NCI-H82 treated with DMSO at 0.1 percent for 48 hours (cell line): Measurements from ENCODE around the gene ADGRG6.

ENCODE experiments used
- DNase-seq: peaks from one replicate; lab custom pipeline; 2025; ENCODE audit not compliant: unreplicated experiment; lab: John Stamatoyannopoulos, UW

The ADGRG6 gene

DNA sequence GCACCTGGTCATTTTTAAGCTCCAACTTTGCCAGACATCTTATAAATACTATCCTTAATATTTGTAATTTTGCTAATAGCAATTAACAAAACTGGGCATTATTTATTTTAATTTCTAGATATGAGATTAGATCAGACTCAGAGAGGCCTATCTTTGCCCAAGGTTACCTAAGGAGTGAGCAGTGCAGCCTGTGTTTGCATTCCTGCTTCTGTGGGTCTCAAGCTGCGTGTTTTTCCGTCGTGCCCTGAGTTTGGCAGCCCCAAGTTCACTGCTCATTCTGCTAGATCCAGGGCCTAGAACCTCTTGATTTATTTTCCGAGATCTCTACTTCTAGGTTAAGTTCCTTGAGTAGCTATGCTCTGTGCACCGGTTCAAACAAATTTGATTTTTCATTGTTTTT, 11.0 kb upstream of the ADGRG6 start:
- DNase-seq, result no peak

DNA sequence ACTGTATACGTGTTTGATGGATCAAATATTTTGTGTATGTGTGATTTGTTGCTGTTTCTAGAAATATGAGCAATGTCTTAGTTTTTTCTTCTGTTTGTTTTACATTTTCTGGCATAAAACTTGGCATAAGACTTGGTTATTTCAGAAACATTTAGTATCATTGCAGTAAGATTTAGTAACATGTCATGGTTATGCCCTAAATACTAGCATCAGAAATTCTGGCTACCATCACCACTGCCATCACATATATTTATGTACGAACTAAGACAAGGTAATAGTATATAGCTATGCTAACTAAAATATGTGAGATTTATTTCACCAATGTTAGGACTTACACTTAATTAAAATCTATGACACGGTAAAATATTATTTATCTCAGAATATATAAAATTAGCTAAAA, 10.3 kb upstream of the ADGRG6 start:
- DNase-seq, result no peak

DNA sequence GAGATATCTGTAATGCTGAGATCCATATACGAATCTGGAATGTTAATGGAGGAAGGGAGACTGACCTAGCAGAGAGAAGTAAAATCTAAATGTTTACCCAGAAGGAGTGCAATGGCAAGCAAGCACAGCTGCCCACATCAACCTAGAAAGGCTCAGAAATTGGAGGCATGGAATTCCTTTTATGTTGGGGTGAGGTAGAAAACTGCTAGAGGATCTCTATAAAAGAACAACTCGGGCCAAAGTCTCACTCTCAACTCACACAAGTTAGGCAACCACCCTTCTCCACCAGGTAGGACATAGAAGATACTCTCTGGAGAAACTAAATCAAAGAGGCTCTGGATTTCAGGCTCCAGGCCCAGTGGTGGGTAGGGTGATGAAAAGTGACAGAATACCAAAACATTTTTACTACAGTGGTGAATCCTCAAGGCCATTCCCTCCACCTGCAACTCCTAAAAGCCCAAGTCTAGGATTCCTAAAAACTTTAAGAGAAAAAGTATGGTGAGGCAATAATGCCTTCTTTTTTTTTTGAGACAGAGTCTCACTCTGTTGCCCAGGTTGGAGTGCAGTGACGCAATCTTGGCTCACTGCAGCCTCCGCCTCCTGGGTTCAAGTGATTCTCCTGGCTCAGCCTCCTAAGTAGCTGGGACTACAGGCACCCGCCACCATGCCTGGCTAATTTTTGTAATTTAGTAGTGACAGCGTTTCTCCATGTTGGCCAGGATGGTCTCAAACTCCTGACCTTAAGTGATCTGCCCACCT, 9.5 kb upstream of the ADGRG6 start:
- DNase-seq, result no peak

DNA sequence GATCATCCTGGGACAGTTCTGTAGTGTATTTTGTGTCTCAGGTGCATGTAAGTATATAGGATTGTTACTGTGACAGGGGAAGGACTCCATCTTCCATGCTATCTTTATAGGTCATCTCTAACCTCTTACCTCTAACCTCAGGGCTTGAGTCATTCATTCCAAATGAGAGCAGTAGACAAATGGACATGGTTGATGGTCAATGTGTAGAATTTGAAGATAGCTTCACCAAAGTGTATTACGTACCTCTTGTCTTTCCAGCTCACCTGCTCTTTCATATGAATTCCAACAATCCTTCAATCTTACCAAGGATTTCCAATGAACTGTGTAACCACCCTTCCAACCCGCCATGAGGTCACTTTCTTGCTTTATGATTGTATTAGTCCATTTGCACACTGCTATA, 8.7 kb upstream of the ADGRG6 start:
- no peak for DNase-seq

DNA sequence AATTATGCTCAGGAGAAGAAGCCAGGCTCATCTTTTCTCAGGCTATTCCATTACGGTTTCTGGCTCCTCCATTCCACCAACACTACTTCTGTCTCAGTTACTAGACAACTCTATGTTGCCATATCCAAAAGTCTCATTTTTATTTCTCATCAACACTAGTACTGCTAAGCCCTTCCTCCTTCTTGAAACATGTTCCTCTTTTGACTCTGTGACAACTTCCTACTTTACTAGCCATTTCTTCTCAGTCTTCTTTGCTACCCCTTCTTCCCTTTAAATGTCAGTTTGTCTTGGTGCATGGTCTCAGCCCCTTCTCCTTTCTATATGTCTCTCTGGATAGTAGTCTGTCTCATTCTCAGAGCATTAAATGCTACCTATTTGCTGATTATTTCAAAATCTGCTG, 7.1 kb upstream of the ADGRG6 start:
- no peak for DNase-seq

DNA sequence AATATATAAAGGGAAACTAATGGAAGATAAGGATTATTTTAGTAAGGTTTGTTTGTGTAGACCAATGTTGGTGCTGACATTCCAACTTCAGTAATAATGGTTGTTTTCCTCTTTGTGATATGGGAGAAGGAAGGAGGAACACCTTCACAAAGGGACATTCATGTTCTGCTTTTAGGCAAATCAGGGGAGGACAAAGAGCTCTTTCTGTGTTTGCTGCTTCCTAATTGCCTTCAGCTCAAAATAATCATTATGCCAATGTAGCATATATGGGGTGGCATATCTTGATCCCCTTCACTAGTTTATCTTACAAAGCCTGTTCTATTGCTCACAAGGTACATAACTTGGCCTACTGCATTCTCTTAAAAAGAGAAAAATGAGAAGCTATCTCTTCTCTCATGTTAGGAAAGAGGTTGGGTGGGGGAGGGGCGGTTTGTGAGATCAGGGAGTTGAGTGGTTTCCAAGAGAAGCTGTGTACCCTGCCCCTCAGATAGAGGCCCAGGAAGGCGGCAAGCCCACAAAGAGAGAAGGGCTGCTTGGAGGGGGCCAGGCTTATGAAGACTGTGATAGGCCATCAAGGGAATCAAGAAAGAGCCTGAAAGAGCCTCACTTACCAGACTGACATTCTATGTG, 4.7 kb upstream of the ADGRG6 start:
- DNase-seq, result no peak

DNA sequence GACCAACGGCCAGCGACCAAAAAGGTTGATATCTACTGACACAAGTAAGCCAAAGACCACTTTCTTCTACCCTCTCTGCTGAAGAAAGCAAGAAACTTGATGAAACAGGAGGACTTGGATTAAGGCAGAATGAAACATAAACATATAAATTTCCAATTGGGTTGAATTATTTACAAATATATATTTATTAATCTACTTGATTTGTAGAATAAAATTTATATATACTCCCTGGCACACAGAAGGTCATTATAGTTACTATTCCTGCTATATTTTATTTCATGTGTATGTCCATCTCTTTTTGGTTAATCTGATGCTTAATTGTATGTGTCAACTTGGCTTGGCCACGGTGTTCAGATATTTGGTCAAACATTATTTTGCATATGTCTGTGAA, 4.2 kb upstream of the ADGRG6 start:
- no peak for DNase-seq

DNA sequence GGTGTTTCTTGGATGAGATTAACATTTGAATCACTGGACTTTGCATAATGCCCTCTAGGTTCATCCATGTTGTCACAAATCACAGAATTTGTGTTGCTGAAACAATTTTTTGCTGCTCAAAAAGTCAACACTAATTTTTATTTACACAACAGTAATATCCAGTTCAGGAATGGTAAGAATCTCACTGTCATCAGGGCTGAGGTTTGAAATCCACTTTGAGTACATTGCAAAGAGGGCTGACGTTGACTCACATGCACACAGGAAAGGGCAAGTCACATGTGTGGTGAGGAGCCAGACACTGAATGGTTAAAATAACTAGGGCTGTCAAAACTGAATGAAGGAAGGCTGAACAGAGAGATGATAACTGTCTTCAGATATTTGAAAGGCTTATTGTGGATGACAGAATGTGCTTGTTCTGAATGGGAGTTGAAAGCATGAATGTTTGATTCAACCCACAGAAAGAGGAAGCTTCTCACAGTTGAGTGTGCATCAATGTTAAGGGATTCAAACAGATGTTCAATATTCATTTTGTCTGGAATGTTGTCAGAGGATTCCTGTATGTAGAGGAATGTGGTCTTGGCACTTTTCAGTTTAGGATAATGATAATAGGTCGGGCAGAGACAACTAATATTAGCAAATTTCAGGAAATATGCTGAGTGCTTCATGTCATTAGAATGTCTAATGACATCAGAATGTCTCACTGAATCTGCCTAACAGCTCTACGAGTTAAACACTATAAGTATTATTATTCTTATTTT, 3.6 kb upstream of the ADGRG6 start:
- no peak for DNase-seq

DNA sequence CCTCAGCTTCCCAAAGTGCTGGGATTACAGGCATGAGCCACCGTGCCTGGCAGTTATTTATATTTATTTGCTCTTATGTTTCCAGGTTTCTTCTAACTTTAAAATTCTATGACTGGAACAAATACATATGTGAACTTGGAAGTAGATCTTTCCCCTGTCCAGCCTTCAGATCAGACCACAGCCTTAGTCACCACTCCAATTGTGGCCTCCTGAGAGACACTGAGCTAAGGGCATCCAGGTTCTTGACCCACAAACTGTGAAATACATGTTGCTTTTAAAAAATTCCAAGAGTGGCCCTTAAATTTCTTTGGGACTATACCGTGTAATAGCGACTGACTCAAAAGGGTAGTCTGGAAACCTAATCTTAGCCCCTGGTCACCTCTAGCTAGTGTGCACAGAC, 1.5 kb upstream of the ADGRG6 start:
- no peak for DNase-seq

DNA sequence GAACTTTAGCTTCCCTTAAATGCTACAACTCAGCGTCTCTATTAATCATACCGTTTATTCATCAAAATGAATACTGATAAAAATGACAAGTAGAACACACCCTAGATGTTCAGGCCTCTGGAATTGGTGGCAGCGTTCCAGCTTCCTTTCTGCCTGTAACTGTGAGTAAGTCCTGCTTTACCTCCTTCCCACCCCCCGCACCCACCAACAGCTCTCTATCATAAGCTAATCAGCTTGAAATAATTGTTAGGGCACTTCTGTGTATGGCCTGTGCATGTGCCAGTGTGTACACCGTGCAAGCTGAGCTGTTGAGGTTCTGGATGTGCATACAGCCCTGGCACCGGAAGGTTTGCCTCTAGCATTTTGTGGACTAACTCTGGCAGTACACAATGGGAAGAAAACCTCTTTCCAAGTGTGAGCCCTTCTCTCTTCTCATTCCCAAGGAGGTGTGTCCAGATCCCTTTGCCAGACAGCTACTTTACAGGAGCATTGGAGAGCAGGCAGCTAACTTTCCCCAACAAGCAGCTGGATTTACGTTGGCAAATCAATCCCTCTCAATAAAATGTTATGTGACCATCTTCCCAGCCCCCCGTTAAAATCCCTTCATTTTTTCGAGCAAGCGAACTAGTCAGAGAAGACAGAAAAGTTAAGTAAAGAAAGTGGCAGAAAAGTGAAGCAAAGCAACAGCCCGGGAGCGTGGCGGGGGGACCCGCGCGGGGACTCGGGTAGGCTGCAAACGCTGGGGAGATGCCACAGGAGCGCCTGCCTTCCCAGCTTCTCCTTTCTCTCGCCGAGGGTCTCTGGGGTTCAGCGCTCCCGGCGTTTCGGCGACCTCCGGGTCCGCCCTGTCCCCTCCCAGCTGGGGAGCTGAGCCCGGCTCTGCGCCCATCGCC, 803 bp upstream of the ADGRG6 start:
- no peak for DNase-seq

DNA sequence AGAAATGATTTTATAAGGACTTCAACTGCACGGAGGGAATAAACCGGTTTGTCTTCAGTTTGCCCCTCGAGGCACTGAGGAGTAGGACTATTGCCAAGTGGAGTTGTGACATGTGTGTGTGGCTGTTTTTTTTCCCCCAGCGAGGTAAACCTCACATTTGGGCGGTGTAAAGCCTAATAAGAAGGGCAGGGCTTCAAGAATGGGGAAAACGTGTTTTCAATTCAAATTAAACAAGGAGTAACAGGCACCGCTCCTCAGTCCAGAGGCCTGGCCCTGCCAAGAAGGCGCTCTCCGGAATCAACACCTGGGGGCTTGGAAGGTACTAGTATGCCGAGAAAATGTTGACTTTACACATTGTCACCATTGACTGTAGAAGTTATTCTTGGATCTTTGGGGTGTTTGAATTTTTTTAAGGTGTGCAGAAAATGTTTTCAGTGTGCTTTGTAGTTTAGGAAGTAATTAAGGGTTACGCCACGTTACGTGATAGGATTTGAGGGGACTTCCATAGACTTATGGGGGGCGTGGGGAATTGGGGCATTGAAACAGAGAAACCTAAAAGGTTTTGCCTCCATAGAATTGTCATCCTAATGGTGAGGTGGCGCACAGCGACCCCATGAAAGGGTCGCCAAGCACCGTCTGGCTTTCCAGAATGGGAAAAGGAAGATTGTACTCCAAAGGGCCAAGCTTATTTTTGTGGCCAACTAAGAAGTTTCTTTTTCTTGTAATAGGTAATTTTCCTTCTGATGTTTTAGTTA, 791 bp downstream of the ADGRG6 start:
- DNase-seq, result no peak

DNA sequence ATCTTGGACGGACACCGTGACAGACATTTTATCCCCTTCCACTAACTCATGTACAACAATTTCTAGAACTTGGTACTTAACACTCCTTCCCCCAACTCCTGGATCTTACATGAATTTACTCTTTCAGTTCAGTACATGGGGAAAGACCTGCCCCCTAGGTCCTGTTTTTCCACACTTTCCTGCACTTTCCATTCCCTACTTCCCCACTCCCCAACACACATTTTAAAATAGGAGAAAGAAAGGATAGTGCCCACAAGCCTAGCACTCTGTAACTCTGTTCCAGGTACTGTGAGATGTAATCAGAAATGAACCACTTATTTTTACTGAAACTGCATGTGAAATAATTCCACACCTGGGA, 1.3 kb downstream of the ADGRG6 start:
- DNase-seq, result no peak

DNA sequence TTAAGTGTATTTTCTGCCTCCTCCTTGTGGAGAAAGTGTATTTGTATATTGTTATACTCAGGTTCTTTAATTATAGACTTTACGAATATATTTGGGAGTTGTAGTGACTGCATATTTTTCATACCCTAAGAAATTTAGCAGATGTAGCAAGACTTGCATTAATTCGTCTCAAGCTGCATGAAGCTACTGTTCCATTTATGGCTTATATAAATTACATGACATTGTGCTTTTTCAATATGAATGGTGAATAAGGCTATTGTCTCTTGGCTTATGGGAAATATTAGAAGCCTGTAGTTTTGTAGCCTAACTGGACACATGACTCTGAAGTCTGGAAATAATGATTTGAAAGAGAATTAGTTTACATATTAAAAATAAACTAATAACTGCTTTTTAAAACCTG, 2.4 kb downstream of the ADGRG6 start:
- DNase-seq, result no peak

DNA sequence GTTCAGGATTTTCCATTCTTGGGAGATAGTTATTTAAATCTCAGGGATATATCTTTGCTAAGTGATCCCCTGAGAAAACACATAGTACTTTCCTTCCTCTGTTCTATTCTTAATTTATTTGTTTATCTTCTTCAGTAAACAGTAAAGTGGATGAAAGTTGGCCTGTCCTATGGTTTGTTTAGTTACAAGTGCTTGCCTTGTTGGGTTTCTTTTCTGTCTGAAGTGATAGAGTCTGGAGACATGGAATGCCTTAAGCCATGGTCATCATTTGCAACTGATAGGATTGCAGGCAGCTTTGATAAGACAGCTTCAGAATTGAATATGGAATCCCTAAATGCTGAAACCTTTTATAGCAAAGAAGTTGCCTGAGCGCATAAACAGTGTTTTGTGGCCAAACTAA, 4.9 kb downstream of the ADGRG6 start:
- no peak for DNase-seq

DNA sequence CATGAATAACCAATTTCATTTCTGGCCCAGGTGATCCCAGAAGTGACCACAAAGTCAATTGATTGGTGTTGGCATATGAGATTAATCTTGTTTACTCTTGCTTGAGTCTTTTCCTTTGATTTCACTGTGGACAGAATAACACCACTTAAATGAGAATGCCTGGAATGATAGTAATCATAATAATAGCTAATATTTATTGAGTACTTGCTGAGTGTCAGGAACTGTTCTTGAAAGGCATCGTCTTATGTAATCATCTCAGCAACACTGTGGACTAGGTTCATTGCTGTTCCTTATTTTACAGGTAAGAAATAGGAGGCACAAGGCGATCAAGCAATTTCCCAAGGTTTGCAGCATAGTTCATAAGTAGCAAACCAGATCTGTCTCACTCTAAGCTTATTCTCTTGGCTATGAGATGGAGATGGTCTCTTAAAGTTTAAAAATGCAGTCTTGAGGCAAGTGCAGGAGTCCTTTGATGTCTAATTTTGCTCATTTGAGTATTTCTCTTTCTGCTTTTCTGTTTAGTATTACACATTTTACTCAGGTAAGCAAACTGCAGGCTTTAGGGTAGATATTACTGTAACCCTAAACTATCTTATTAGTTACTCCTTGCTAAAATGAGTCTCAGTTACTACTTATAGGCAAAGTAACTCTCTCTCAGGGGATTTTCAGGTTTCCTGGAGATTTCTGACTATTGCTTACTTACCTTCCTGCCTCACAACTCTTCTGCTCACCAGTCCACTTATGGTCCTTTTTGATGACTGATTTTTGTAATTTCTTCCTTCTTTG, 6.3 kb downstream of the ADGRG6 start:
- no peak for DNase-seq

DNA sequence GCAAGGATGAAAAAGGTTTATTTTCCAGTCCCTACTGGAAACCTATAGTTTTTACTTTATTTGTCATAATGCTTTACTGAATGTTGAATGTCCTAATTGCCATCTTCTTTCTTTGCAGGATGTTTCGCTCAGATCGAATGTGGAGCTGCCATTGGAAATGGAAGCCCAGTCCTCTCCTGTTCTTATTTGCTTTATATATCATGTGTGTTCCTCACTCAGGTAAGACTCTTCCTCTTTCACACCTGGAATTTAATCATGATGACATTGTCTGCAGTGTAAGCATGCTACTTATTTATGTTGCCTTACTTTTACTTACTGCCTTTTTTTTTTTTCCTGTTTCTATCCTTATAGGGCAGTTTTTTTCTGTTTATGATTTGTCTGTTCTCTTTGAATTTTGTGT, 7.6 kb downstream of the ADGRG6 start:
- DNase-seq, result no peak

DNA sequence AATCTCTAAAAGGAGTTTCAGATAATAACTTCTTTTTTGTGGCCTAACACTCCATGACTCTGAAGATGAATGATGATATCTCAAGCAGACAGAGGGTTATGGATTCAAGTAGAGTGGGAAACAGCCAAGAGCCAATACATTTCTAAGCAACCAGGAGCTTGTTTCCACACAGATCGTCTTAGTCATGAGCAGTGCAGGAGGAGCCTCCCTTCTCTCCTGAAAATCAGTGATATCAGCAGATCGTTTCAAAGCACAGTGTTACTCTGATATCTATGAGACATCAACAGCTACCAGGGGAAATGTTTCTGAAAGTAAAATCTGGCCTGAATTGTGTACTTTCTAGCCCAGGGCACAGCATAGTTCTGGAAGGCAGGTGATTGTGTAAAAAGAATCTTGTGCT, 11.5 kb downstream of the ADGRG6 start:
- no peak for DNase-seq

DNA sequence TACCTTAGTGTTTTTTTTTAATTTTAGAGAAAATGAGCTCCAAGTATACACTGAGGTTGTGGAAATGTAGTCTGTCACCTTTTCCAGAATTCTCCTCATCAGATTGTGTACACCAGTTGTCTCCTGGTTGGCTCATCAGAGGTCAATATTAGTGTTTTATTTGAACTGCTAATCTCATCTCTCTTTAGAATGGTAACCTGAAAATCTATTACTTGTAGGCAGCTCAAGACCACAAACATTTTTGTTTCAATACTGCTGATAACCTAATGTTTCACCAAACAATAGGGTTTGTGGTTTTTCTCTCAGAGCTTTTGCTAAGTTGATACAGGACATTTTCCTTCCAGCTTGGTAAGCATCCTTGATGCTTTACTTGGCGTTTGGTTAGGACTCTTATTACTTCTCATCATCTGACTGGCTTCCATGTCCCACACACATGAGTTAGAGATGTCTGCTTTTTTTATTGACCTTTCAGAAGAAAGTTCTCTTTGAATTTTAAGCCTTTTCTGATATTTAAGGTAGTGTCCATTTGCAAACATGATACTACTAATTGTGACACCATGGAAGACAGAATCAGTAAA, 15.1 kb downstream of the ADGRG6 start:
- no peak for DNase-seq

DNA sequence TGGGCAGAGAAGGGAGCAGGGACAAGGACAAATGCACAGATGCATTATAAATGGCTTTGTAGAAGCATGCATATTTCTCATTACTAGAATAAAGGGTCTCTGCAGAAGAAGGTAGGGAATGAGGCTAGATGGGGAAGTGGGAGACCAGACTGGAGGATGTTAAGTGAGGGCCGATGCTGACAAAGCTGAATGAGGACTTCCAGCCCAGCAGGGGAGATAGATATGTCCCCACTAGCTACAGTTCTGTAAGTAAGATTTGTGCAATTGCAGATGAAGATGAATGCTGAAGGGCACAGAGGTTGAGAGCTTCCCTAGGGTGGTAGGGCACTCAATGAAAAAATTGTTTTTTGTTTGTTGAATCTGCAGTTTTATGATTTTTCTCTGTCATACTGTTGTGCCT, 16.9 kb downstream of the ADGRG6 start:
- DNase-seq, result no peak

DNA sequence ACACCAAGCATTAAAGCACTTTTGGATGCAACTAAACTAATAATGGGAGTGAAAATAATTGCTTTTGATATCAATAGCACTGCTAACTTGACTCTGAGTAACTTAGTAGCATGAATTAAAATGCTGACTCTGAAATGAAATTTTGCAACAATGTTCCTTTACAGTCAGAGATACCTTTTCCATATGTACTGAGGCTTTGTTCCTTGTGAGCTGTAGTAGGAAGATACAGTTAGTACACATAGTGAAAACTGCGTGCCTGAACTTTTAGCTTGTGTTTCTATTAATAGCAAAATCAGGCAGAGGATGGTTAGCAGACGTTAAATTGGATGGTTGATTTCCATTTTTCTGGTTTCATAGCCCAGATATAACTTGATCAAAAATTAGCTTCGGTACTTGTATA, 18.6 kb downstream of the ADGRG6 start:
- no peak for DNase-seq
